AG10803 (cell line): ENCODE results near the gene CHURC1.

Experiments used
- DNase-seq: peaks from one replicate; pipeline ENCODE4 v3.0.0; 2010; ENCODE audit warnings: low read depth
- H3K4me3 ChIP-seq: 2 replicates; pipeline ENCODE4 v1.5.1; 2011; ENCODE audit warnings: mild to moderate bottlenecking, low read length, control low read depth
- TF ChIP-seq, protein P1 (sequence below): conservative IDR thresholded peaks from 2 replicates; pipeline ENCODE4 v1.5.1; 2011; ENCODE audit warnings: mild to moderate bottlenecking, low read length, control low read depth, inconsistent platforms

The CHURC1 gene

DNA sequence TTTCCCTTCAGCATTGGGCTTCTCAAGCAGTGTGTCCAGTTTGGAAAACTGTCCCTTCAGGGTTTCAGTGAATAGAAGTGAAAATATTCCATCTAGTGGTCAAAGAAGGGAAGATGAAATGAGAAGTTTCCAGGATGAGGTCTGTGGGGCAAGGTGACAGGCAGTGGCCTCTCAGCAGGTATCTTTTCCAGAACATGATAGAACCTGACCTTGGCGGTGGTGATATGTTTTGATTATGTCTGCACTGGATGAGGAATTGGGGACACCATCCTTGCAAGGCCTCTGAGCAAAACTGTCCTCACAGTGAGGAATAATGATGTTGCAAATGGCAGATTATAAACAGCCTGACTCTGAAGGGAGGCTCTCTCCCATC is 23.6 kb downstream of the CHURC1 start:
- no peak overlapping the region for H3K4me3 ChIP-seq
- TF ChIP-seq, protein P1, sequence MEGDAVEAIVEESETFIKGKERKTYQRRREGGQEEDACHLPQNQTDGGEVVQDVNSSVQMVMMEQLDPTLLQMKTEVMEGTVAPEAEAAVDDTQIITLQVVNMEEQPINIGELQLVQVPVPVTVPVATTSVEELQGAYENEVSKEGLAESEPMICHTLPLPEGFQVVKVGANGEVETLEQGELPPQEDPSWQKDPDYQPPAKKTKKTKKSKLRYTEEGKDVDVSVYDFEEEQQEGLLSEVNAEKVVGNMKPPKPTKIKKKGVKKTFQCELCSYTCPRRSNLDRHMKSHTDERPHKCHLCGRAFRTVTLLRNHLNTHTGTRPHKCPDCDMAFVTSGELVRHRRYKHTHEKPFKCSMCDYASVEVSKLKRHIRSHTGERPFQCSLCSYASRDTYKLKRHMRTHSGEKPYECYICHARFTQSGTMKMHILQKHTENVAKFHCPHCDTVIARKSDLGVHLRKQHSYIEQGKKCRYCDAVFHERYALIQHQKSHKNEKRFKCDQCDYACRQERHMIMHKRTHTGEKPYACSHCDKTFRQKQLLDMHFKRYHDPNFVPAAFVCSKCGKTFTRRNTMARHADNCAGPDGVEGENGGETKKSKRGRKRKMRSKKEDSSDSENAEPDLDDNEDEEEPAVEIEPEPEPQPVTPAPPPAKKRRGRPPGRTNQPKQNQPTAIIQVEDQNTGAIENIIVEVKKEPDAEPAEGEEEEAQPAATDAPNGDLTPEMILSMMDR: peak; percentile 42
- peak; percentile 8 for DNase-seq

GRCh38 chr14:64938972-64939816 is 24.9 kb downstream of the CHURC1 start:
- H3K4me3 ChIP-seq: no peak overlapping the region
- DNase-seq: no peak
- TF ChIP-seq, protein P1: no peak

GRCh38 chr14:64939817-64940190 is 25.5 kb downstream of the CHURC1 start:
- no peak overlapping the region for H3K4me3 ChIP-seq
- DNase-seq: no peak
- TF ChIP-seq, protein P1: no peak

GRCh38 chr14:64940336-64940910 is 26.2 kb downstream of the CHURC1 start:
- TF ChIP-seq, protein P1: no peak
- no peak overlapping the region for H3K4me3 ChIP-seq
- no peak for DNase-seq

DNA sequence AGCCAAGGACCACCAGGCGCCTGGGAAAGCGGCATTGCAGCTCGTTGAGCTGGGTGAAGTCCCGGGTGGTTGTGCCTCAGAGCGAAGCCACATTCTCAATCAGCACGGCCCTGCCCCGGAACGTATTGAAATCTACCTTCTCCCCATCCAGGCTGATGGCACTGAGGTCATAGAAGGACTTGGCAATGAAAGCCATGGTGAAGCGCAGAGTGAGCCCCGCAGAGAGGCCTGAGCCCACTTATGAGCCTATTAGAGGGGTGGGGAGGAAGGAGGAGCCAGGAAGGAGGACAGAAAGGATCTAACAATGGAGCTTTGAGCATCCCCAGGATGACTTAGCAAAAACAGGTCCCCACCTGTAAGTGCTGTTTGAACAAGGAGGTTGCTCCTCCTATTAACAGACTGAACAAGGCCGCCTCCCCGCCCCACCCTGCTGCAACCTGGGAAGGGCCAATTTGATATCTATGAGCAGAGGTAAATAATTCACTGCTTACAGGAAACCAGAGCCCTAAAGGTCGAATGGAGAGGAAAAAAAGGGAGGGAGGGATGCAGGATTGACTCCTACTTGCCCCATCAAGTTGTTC is 28.4 kb downstream of the CHURC1 start, which contains the start of gene GPX2:
Gene GPX2, minus strand, starts transcription at position 215 of the 581 bp plus-strand sequence. Its CDS starts 19 bp downstream, at position 196.
- no peak within 1 kb of the TSS for H3K4me3 ChIP-seq
- DNase-seq: no peak
- TF ChIP-seq, protein P1: no peak

- TF ChIP-seq, protein P1: no peak
Measured at GRCh38 chr14:64943556-64943955, 29.3 kb downstream of the CHURC1 start.

More at GRCh38 chr14:64943556-64943955, 29.3 kb downstream of the CHURC1 start:
- no peak overlapping the region for H3K4me3 ChIP-seq
- DNase-seq: no peak
